Esophagus squamous epithelium (tissue), 5 donors: ENCODE measurements around the gene PLA2R1. TPM values are rescaled to one million over a fixed set of nuclear protein-coding genes. Genes with fewer than 3 reads are reported as not detected.

ENCODE experiments used
- DNase-seq: peaks from one replicate; lab custom pipeline; 2025; lab: John Stamatoyannopoulos, UW
- H3K27ac ChIP-seq, 4 donors: fragments of 200-600 bp; sonication (generic); one replicate each; pipeline ENCODE4 v1.5.1; 2016 to 2019; ENCODE audit warnings: mild to moderate bottlenecking in 1 of 4
- H3K27me3 ChIP-seq, 4 donors: fragments of 200-600 bp; sonication (generic); 1 replicate in 3 of 4; 2 replicates in 1 of 4; pipeline versions ENCODE4 v1.5.1 to v1.6.0; 2017 to 2021; ENCODE audit warnings: antibody characterized with exemption in 1 of 4
- H3K36me3 ChIP-seq, 3 donors: fragments of 200-600 bp; sonication (generic); one replicate each; pipeline ENCODE4 v1.5.1; 2016 to 2019
- H3K4me1 ChIP-seq, 3 donors: fragments of 200-600 bp; sonication (generic); one replicate each; pipeline ENCODE4 v1.5.1; 2017 to 2019
- H3K4me3 ChIP-seq, 4 donors: fragments of 200-600 bp; sonication (generic); 1 replicate in 3 of 4; 2 replicates in 1 of 4; pipeline ENCODE4 v1.5.1; 2016 to 2019; ENCODE audit warnings: mild to moderate bottlenecking in 2 of 4, moderate library complexity in 1 of 4
- H3K9me3 ChIP-seq, 3 donors: fragments of 200-600 bp; sonication (generic); one replicate each; pipeline ENCODE4 v1.5.1; 2016 to 2019
- POLR2A ChIP-seq, 4 donors: fragments of 450-650 bp; IDR thresholded peaks; one replicate each; pipeline ENCODE4 v1.6.1; 2017; ENCODE audit warnings: antibody characterized with exemption in 4 of 4, mild to moderate bottlenecking in 4 of 4, moderate library complexity in 3 of 4
- WGBS, 2 donors: methylation state at CpG; one replicate each; pipeline ENCODE4 v1.1.5; 2018; 5-methylcytosine and 5-hydroxymethylcytosine counted together
- intact Hi-C: fragments of 100-400 bp; cut with DNase I; formaldehyde crosslinking; loops from one replicate; pipeline ENCODE4 v1.15.0; 2022
- total RNA-seq, 4 donors: library from RNA; depleted of rRNA; stranded (reverse); fragments of >200 nt; gene quantifications; one replicate each; pipeline ENCODE4 v1.1.0, GENCODE V29; 2016
- TF ChIP-seq, protein P1 (sequence below), 6 experiments: fragments of 450-650 bp in 4 of 6; fragments of 200-600 bp in 2 of 6; sonication (generic) in 2 of 6; IDR thresholded peaks; one replicate each; pipeline ENCODE4 v1.5.1; 2016 to 2019; ENCODE audit warnings: antibody characterized with exemption in 6 of 6, mild to moderate bottlenecking in 4 of 6, moderate library complexity in 4 of 6
- donor health status: DM: yes; HTN: yes; CAD: no.

Gene PLA2R1
- total RNA-seq, 4 donors from 2014 or later = 9.2 to 18.9 (median 12.3) TPM

- H3K36me3 ChIP-seq = peaks cover 0 to 75% (median 0%) of the 10 kb centered on the region in 3 donors
- no peaks in the 10 kb centered on the region for H3K9me3 ChIP-seq
- WGBS, 2 donors = 82 to 89% methylated on average over 10 of the region's 10 CpGs
- no peaks in the 10 kb centered on the region for H3K27me3 ChIP-seq
- DNase-seq = no peak
- no peak for TF ChIP-seq POLR2A (IDR thresholded peaks at IDR 0.05)
- TF ChIP-seq, protein P1, sequence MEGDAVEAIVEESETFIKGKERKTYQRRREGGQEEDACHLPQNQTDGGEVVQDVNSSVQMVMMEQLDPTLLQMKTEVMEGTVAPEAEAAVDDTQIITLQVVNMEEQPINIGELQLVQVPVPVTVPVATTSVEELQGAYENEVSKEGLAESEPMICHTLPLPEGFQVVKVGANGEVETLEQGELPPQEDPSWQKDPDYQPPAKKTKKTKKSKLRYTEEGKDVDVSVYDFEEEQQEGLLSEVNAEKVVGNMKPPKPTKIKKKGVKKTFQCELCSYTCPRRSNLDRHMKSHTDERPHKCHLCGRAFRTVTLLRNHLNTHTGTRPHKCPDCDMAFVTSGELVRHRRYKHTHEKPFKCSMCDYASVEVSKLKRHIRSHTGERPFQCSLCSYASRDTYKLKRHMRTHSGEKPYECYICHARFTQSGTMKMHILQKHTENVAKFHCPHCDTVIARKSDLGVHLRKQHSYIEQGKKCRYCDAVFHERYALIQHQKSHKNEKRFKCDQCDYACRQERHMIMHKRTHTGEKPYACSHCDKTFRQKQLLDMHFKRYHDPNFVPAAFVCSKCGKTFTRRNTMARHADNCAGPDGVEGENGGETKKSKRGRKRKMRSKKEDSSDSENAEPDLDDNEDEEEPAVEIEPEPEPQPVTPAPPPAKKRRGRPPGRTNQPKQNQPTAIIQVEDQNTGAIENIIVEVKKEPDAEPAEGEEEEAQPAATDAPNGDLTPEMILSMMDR (IDR thresholded peaks at IDR 0.05) = no peak
- H3K27ac ChIP-seq = no peak overlapping the region
- intact Hi-C loops = no loop called here
- H3K4me3 ChIP-seq = no peak overlapping the region
- peaks cover 0 to 7% (median 3%) of the 10 kb centered on the region in 3 donors for H3K4me1 ChIP-seq
These were observed 33.8 kb downstream of the PLA2R1 start for GRCh38 chr2:160028431-160029269.

DNA sequence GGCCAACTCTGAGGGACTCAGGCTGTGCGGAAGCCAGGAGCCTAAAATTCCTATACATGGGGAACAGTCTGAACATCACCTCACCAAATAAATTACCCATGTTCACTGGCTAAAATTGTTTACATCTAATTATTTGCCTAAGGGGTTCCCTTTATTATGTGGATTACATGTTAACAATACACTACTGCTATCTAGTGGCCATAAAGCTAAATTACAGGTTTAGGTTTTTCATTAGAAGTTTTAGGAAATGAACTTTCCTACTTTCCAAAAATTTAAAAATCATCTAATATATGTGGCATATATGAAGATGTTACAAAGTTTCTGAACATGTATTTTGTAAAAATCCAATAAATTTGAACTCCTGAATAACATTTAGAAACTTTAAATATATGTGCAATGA, 40.3 kb downstream of the PLA2R1 start:
- Histone ChIP-seq H3K4me3 (no peak overlapping the region), H3K9me3 (peaks cover 0 to 8% (median 0%) of the 10 kb centered on the region in 3 donors), H3K27ac (no peak overlapping the region), H3K36me3 (peaks cover 0 to 85% (median 0%) of the 10 kb centered on the region in 3 donors), H3K27me3 (no peaks in the 10 kb centered on the region), H3K4me1 (no peaks in the 10 kb centered on the region)
- WGBS, 2 donors = 100% methylated on average over 1 of the region's 1 CpG
- no peak for TF ChIP-seq POLR2A (IDR thresholded peaks at IDR 0.05)
- TF ChIP-seq, protein P1 (IDR thresholded peaks at IDR 0.05) = peak in 4 of 6 experiments; percentile 14 to 61 (median 25)
- DNase-seq = no peak
- intact Hi-C loops = no loop called here

DNA sequence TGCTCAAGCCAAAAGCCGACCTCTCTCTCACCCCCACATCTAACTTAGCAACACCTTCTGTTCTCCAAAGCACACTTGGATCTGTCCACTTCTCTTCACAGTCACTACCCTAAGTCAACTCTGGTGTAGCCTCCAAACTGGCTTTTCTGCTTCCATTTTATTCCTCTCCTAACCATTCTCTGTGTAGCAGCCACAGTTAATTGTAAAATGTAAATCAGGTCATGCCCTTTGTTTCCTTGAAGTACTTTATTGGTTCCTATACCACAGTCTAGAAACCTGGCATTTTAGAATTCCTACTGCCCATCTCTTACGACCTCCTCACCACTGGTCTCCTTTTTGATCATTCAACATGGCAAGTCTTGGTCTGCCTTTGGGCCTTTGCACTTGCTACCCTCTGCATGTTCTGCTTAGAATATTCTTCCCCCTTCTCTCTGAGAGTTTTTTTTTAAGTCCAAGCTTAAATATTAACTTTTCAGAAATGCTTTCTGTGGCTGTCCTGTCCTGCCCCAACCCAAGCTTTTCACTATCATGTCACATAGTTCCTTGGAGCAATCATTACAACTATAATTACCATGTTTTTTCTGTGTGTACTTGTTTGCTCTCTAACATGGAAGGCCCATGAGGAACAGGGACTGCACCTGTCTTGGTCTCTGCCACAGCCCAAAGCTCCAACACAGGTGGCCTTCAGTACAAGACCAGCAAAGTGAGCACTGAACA, 42.9 kb downstream of the PLA2R1 start:
- no peak for TF ChIP-seq POLR2A (IDR thresholded peaks at IDR 0.05)
- TF ChIP-seq, protein P1 (IDR thresholded peaks at IDR 0.05) = no peak
- Histone ChIP-seq H3K27me3 (no peaks in the 10 kb centered on the region), H3K4me1 (no peaks in the 10 kb centered on the region), H3K9me3 (peaks cover 0 to 8% (median 0%) of the 10 kb centered on the region in 3 donors), H3K27ac (no peak overlapping the region), H3K4me3 (no peak overlapping the region), H3K36me3 (peaks cover 0 to 82% (median 0%) of the 10 kb centered on the region in 3 donors)
- 88 to 89% methylated on average over 2 of the region's 2 CpGs for WGBS, 2 donors
- intact Hi-C loops = no loop called here
- no peak for DNase-seq

DNA sequence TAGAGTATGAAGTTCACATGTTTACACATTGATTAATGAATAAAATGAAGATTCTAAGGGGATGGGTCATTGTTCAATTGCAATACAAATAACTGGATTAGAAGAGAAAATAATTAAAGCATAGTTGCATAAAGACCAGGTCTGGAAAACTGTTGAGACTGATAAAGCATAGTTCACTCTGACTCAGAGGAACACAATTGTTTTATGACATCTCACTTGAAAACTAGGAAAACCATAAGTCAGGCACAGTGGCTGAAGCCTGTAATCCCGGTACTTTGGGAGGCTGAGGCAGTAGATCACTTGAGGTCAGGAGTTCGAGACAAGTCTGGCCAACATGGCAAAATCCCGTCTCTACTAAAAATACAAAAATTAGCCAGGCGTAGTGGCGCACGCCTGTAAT, 46.7 kb downstream of the PLA2R1 start:
- Histone ChIP-seq H3K4me1 (no peaks in the 10 kb centered on the region), H3K4me3 (no peak overlapping the region), H3K36me3 (peaks cover 0 to 70% (median 4%) of the 10 kb centered on the region in 3 donors), H3K27ac (no peak overlapping the region), H3K27me3 (no peaks in the 10 kb centered on the region), H3K9me3 (no peaks in the 10 kb centered on the region)
- DNase-seq = no peak
- intact Hi-C loops = no loop called here
- TF ChIP-seq POLR2A (IDR thresholded peaks at IDR 0.05) = no peak
- TF ChIP-seq, protein P1 (IDR thresholded peaks at IDR 0.05) = no peak
- WGBS, 2 donors = 79 to 89% methylated on average over 6 of the region's 6 CpGs

DNA sequence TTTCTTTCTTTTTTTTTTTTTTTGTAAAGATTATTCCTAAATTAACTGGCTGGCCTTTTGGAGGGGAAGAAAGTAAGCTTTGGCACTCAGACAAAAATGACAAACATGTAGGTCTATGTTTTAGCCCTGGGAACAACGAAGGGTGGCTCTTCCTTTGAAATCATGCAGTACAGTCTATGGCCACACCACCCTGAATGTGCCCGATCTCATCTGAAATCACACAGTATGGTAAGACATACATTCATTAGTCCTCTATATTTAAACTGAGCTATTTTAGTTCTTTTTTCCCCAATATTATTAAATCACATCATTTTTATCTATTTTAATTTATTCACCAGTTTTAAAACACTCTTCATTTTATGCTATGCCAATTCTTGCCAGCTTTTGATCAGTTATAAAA, 48.2 kb downstream of the PLA2R1 start:
- H3K36me3 ChIP-seq = peaks cover 0 to 70% (median 4%) of the 10 kb centered on the region in 3 donors
- H3K4me1 ChIP-seq = no peaks in the 10 kb centered on the region
- 19 to 64% methylated on average over 2 of the region's 2 CpGs for WGBS, 2 donors

More for the DNA sequence above, 48.2 kb downstream of the PLA2R1 start:
- intact Hi-C loops = no loop called here
- H3K4me3 ChIP-seq = no peak overlapping the region
- no peak for DNase-seq
- no peaks in the 10 kb centered on the region for H3K9me3 ChIP-seq
- no peak for TF ChIP-seq POLR2A (IDR thresholded peaks at IDR 0.05)
- H3K27ac ChIP-seq = no peak overlapping the region
- no peaks in the 10 kb centered on the region for H3K27me3 ChIP-seq
